ENCODE data around the gene PI4KA.

- TF ChIP-seq, protein P1, sequence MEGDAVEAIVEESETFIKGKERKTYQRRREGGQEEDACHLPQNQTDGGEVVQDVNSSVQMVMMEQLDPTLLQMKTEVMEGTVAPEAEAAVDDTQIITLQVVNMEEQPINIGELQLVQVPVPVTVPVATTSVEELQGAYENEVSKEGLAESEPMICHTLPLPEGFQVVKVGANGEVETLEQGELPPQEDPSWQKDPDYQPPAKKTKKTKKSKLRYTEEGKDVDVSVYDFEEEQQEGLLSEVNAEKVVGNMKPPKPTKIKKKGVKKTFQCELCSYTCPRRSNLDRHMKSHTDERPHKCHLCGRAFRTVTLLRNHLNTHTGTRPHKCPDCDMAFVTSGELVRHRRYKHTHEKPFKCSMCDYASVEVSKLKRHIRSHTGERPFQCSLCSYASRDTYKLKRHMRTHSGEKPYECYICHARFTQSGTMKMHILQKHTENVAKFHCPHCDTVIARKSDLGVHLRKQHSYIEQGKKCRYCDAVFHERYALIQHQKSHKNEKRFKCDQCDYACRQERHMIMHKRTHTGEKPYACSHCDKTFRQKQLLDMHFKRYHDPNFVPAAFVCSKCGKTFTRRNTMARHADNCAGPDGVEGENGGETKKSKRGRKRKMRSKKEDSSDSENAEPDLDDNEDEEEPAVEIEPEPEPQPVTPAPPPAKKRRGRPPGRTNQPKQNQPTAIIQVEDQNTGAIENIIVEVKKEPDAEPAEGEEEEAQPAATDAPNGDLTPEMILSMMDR (IDR thresholded peaks at IDR 0.05 in 8 of 11, conservative IDR thresholded peaks at IDR 0.05 in 3 of 11): no peak
- TF ChIP-seq POLR2A (IDR thresholded peaks at IDR 0.05): no peak
- TF ChIP-seq POLR2AphosphoS5 (IDR thresholded peaks at IDR 0.05): no peak
Measured at GRCh38 chr22:20765938-20766337, 92.7 kb downstream of the PI4KA start.

All from spleen (tissue), 7 donors.